HEK293 (cell line): ENCODE measurements around the gene CLTCL1.

Experiments used
- CTCF ChIA-PET: fragments of 350-600 bp; formaldehyde crosslinking; extraction: SDS; loops from one replicate; lab custom pipeline; 2021; ENCODE audit warnings: antibody characterized with exemption; lab: Yijun Ruan, JAX
- POLR2A ChIA-PET: fragments of 300-600 bp; formaldehyde crosslinking; extraction: SDS; loops from one replicate; lab custom pipeline; 2020; ENCODE audit warnings: antibody characterized with exemption, inconsistent platforms; lab: Yijun Ruan, JAX
- H3K27ac ChIP-seq: fragments of 200-500 bp; sonication (Bioruptor generic); 2 replicates; pipeline ENCODE4 v1.5.1; 2014; ENCODE audit warnings: low read depth, low read length, control low read depth, inconsistent platforms; ENCODE audit errors: extremely low read depth
- H3K36me3 ChIP-seq, 2 experiments: fragments of 200-500 bp in 1 of 2; sonication (Bioruptor generic) in 1 of 2; 1 replicate in 1 of 2; 2 replicates in 1 of 2; pipeline ENCODE4 v1.5.1; 2014 to 2017; ENCODE audit warnings: inconsistent platforms in 2 of 2, low read length in 2 of 2; ENCODE audit not compliant: control insufficient read depth in 2 of 2, insufficient read depth in 1 of 2
- H3K4me1 ChIP-seq: fragments of 200-500 bp; sonication (Bioruptor generic); 2 replicates; pipeline ENCODE4 v1.5.1; 2014; ENCODE audit warnings: mild to moderate bottlenecking, low read length, inconsistent platforms; ENCODE audit not compliant: control insufficient read depth, insufficient read depth
- H3K4me3 ChIP-seq: 2 replicates; pipeline ENCODE4 v1.5.1; 2011; ENCODE audit warnings: low read depth, mild to moderate bottlenecking, control low read depth, low read length, moderate library complexity
- H3K9me3 ChIP-seq: fragments of 200-500 bp; sonication (Bioruptor generic); 2 replicates; pipeline ENCODE4 v1.5.1; 2014; ENCODE audit warnings: low read depth, low read length, inconsistent platforms; ENCODE audit not compliant: control insufficient read depth, insufficient read depth
- BCL11A ChIP-seq: fragments of 450-650 bp; formaldehyde crosslinking; IDR thresholded peaks from 2 replicates; pipeline ENCODE4 v1.5.1; 2016; ENCODE audit warnings: low read depth, missing biosample characterization, missing genetic modification characterization
- GLI4 ChIP-seq: fragments of 450-650 bp; formaldehyde crosslinking; IDR thresholded peaks from 2 replicates; pipeline ENCODE4 v1.5.1; 2016; ENCODE audit warnings: missing biosample characterization, missing genetic modification characterization
- GLIS2 ChIP-seq: fragments of 450-650 bp; formaldehyde crosslinking; IDR thresholded peaks from 2 replicates; pipeline ENCODE4 v1.5.1; 2016; ENCODE audit warnings: missing biosample characterization, missing genetic modification characterization
- HOXA7 ChIP-seq: sonication (generic); formaldehyde crosslinking; IDR thresholded peaks from 2 replicates; pipeline ENCODE4 v1.8.1; 2022; ENCODE audit warnings: missing genetic modification reagents, borderline replicate concordance
- KLF1 ChIP-seq: fragments of 450-650 bp; formaldehyde crosslinking; IDR thresholded peaks from 2 replicates; pipeline ENCODE4 v1.5.1; 2016; ENCODE audit warnings: missing biosample characterization, missing genetic modification characterization
- KLF7 ChIP-seq: fragments of 450-650 bp; formaldehyde crosslinking; IDR thresholded peaks from 2 replicates; pipeline ENCODE4 v1.5.1; 2016; ENCODE audit warnings: missing biosample characterization, missing genetic modification characterization, borderline replicate concordance
- REPIN1 ChIP-seq: fragments of 450-650 bp; formaldehyde crosslinking; IDR thresholded peaks from 2 replicates; pipeline ENCODE4 v1.5.1; 2017; ENCODE audit warnings: missing biosample characterization, missing genetic modification characterization, low read depth
- SCRT1 ChIP-seq: fragments of 450-650 bp; formaldehyde crosslinking; IDR thresholded peaks from 2 replicates; pipeline ENCODE4 v1.5.1; 2016; ENCODE audit warnings: missing biosample characterization, missing genetic modification characterization, borderline replicate concordance
- SCRT2 ChIP-seq: fragments of 450-650 bp; formaldehyde crosslinking; IDR thresholded peaks from 2 replicates; pipeline ENCODE4 v1.5.1; 2016; ENCODE audit warnings: missing biosample characterization, missing genetic modification characterization
- YY1 ChIP-seq: fragments of 450-650 bp; formaldehyde crosslinking; IDR thresholded peaks from 2 replicates; pipeline ENCODE4 v1.5.1; 2018; ENCODE audit warnings: missing biosample characterization, missing genetic modification characterization
- ZFP69B ChIP-seq: fragments of 450-650 bp; formaldehyde crosslinking; IDR thresholded peaks from 2 replicates; pipeline ENCODE4 v1.5.1; 2016; ENCODE audit warnings: missing biosample characterization, missing genetic modification characterization
- ZNF112 ChIP-seq: fragments of 450-650 bp; formaldehyde crosslinking; IDR thresholded peaks from 2 replicates; pipeline ENCODE4 v1.5.0; 2017; ENCODE audit warnings: missing biosample characterization, missing genetic modification characterization
- ZNF133 ChIP-seq: fragments of 450-650 bp; formaldehyde crosslinking; IDR thresholded peaks from 2 replicates; pipeline ENCODE4 v1.5.1; 2016; ENCODE audit warnings: missing biosample characterization, missing genetic modification characterization
- ZNF140 ChIP-seq: fragments of 450-650 bp; formaldehyde crosslinking; IDR thresholded peaks from 2 replicates; pipeline ENCODE4 v1.5.1; 2016; ENCODE audit warnings: missing biosample characterization, missing genetic modification characterization
- ZNF155 ChIP-seq: fragments of 450-650 bp; formaldehyde crosslinking; IDR thresholded peaks from 2 replicates; pipeline ENCODE4 v1.5.1; 2016; ENCODE audit warnings: missing biosample characterization, missing genetic modification characterization
- ZNF19 ChIP-seq: fragments of 450-650 bp; formaldehyde crosslinking; IDR thresholded peaks from 2 replicates; pipeline ENCODE4; 2016; ENCODE audit warnings: missing biosample characterization, missing genetic modification characterization, low read depth
- ZNF324 ChIP-seq: fragments of 450-650 bp; formaldehyde crosslinking; IDR thresholded peaks from 2 replicates; pipeline ENCODE4 v1.5.1; 2016; ENCODE audit warnings: missing biosample characterization, missing genetic modification characterization
- ZNF341 ChIP-seq: fragments of 450-650 bp; formaldehyde crosslinking; IDR thresholded peaks from 2 replicates; pipeline ENCODE4; 2016; ENCODE audit warnings: low read depth, missing biosample characterization, missing genetic modification characterization
- ZNF404 ChIP-seq: fragments of 450-650 bp; formaldehyde crosslinking; IDR thresholded peaks from 2 replicates; pipeline ENCODE4 v1.5.1; 2017; ENCODE audit warnings: missing biosample characterization, missing genetic modification characterization
- ZNF416 ChIP-seq: fragments of 450-650 bp; formaldehyde crosslinking; IDR thresholded peaks from 2 replicates; pipeline ENCODE4 v1.5.1; 2016; ENCODE audit warnings: missing biosample characterization, missing genetic modification characterization
- ZNF426 ChIP-seq: fragments of 450-650 bp; formaldehyde crosslinking; IDR thresholded peaks from 2 replicates; pipeline ENCODE4 v1.5.1; 2017; ENCODE audit warnings: missing biosample characterization, missing genetic modification characterization, mild to moderate bottlenecking, inconsistent platforms, moderate library complexity
- ZNF501 ChIP-seq: fragments of 450-650 bp; formaldehyde crosslinking; IDR thresholded peaks from 2 replicates; pipeline ENCODE4 v1.5.1; 2016; ENCODE audit warnings: missing biosample characterization, missing genetic modification characterization
- ZNF585B ChIP-seq: fragments of 450-650 bp; formaldehyde crosslinking; IDR thresholded peaks from 2 replicates; pipeline ENCODE4 v1.5.1; 2016; ENCODE audit warnings: missing biosample characterization, missing genetic modification characterization
- ZNF623 ChIP-seq: fragments of 450-650 bp; formaldehyde crosslinking; IDR thresholded peaks from 2 replicates; pipeline ENCODE4 v1.5.1; 2016; ENCODE audit warnings: missing biosample characterization, missing genetic modification characterization
- ZNF664 ChIP-seq: fragments of 450-650 bp; formaldehyde crosslinking; IDR thresholded peaks from 2 replicates; pipeline ENCODE4 v1.5.1; 2016; ENCODE audit warnings: missing biosample characterization, missing genetic modification characterization
- ZNF677 ChIP-seq: fragments of 450-650 bp; IDR thresholded peaks from 2 replicates; pipeline ENCODE4 v1.5.0; 2018; ENCODE audit warnings: missing biosample characterization, mild to moderate bottlenecking, missing genetic modification characterization, moderate library complexity
- ZNF692 ChIP-seq: fragments of 450-650 bp; formaldehyde crosslinking; IDR thresholded peaks from 2 replicates; pipeline ENCODE4 v1.5.1; 2016; ENCODE audit warnings: missing biosample characterization, missing genetic modification characterization
- ZNF791 ChIP-seq: fragments of 450-650 bp; formaldehyde crosslinking; IDR thresholded peaks from 2 replicates; pipeline ENCODE4 v1.5.1; 2016; ENCODE audit warnings: missing biosample characterization, missing genetic modification characterization
- ZNF837 ChIP-seq: fragments of 450-650 bp; formaldehyde crosslinking; IDR thresholded peaks from 2 replicates; pipeline ENCODE4 v1.5.1; 2016; ENCODE audit warnings: missing biosample characterization, missing genetic modification characterization
- TF ChIP-seq, protein P1 (sequence below): fragments of 450-650 bp; formaldehyde crosslinking; IDR thresholded peaks from 2 replicates; pipeline ENCODE4 v1.5.1; 2016; ENCODE audit warnings: missing biosample characterization, missing genetic modification characterization
- TF ChIP-seq, protein P2 (sequence below): fragments of 450-650 bp; formaldehyde crosslinking; IDR thresholded peaks from 2 replicates; pipeline ENCODE4 v1.5.1; 2016; ENCODE audit warnings: missing biosample characterization, missing genetic modification characterization
- TF ChIP-seq, protein P3 (sequence below): fragments of 450-650 bp; formaldehyde crosslinking; IDR thresholded peaks from 2 replicates; pipeline ENCODE4 v1.5.1; 2016; ENCODE audit warnings: missing biosample characterization, missing genetic modification characterization
- TF ChIP-seq, protein P4 (sequence below): sonication (generic); formaldehyde crosslinking; IDR thresholded peaks from 2 replicates; pipeline ENCODE4 v1.8.1; 2022; ENCODE audit warnings: mild to moderate bottlenecking, moderate library complexity, missing genetic modification reagents

The CLTCL1 gene

DNA sequence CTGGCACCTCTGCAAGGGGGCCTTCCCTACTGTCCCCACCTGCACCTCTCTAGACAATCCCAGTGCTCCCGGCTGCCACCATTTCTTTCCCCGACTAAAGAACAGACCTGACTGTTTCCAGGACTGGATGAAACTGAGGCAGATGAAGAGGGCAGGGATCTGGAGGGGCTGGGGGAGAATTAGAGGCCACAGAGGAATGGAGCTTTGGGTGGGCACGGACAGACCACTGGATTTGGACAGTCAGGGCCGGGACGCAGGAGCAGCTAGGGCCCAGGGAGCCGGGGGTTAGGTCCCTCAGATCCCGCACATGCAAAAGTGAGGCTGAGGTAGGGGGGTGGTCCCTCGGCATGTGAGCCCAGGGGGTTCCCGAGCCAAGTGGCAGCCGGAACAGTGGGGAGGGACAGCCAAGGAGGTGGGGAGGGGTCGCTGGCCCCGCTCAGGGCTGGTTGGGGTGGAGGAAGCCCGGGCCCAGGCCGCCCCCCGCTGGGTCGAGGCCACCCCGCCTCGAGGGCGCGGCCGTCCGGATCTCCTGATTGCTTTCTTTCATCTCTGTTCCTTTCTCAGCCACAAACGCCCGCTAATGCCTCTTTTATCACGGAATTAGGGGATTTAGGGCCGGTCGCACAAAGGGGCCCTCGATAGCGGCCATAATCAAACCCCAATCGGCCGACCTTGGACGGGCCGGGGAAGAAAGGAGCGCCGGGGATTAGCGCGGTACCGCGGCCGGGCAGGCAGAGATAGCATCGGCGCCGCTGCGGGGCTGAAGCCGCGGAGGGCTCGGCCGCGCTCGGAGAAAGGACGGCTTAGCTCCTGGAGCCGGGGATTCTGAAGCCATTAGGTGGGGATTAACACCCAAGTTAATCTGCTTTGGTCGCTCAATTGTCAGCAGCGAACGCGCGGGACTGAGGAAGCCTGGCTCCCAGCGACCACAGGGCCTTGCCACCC, 122.2 kb downstream of the CLTCL1 start:
- POLR2A ChIA-PET = interaction anchor here (0.6 to 0.7 kb wide), 2 partner anchors 65 to 253 kb away, joined by 3 to 6 read pairs; no protein-coding TSS in a partner anchor
- no peak overlapping the region for H3K4me3 ChIP-seq
- H3K36me3 ChIP-seq = peaks cover 0 to 15% of the 10 kb centered on the region in 2 experiments; a peak in 1 of 3 replicates
- no peaks in the 10 kb centered on the region for H3K4me1 ChIP-seq
- H3K9me3 ChIP-seq = no peaks in the 10 kb centered on the region
- no peak overlapping the region for H3K27ac ChIP-seq
- CTCF ChIA-PET = interaction anchor here (0.7 to 1.5 kb wide), 5 partner anchors 10 to 261 kb away, joined by 3 to 5 read pairs (median 3); partner anchors contain the start of gene SLC25A1
- TF ChIP-seq YY1 (tag by site-specific recombination) (no peak), SCRT1 (no peak), ZNF416 (tag by site-specific recombination) (no peak), ZNF324 (tag by site-specific recombination) (no peak), ZNF133 (tag by site-specific recombination) (no peak), ZNF623 (tag by site-specific recombination) (0 out of 2 replicates have a peak, but pooled peaks have one; percentile 18), ZNF155 (no peak), ZNF837 (tag by site-specific recombination) (no peak), KLF7 (tag by site-specific recombination) (no peak), ZNF112 (tag by site-specific recombination) (no peak), ZNF677 (tag by site-specific recombination) (no peak), HOXA7 (CRISPR knock-in tag) (no peak), GLI4 (tag by site-specific recombination) (no peak), ZNF692 (tag by site-specific recombination) (no peak), BCL11A (tag by site-specific recombination) (no peak), ZNF140 (tag by site-specific recombination) (no peak), ZNF341 (tag by site-specific recombination) (no peak), REPIN1 (tag by site-specific recombination) (no peak), ZNF791 (tag by site-specific recombination) (no peak), ZNF585B (tag by site-specific recombination) (no peak), GLIS2 (tag by site-specific recombination) (0 out of 2 replicates have a peak, but pooled peaks have one; percentile 25), ZNF19 (no peak), ZNF664 (tag by site-specific recombination) (no peak), KLF1 (tag by site-specific recombination) (peak; percentile 42), ZNF404 (no peak), ZNF426 (tag by site-specific recombination) (no peak), SCRT2 (no peak), ZFP69B (tag by site-specific recombination) (no peak), ZNF501 (tag by site-specific recombination) (no peak)
- TF ChIP-seq, protein P1, sequence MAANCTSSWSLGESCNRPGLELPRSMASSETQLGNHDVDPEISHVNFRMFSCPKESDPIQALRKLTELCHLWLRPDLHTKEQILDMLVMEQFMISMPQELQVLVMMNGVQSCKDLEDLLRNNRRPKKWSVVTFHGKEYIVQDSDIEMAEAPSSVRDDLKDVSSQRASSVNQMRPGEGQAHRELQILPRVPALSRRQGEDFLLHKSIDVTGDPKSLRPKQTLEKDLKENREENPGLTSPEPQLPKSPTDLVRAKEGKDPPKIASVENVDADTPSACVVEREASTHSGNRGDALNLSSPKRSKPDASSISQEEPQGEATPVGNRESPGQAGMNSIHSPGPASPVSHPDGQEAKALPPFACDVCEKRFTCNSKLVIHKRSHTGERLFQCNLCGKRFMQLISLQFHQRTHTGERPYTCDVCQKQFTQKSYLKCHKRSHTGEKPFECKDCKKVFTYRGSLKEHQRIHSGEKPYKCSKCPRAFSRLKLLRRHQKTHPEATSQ (tag by site-specific recombination) = no peak
- TF ChIP-seq, protein P2, sequence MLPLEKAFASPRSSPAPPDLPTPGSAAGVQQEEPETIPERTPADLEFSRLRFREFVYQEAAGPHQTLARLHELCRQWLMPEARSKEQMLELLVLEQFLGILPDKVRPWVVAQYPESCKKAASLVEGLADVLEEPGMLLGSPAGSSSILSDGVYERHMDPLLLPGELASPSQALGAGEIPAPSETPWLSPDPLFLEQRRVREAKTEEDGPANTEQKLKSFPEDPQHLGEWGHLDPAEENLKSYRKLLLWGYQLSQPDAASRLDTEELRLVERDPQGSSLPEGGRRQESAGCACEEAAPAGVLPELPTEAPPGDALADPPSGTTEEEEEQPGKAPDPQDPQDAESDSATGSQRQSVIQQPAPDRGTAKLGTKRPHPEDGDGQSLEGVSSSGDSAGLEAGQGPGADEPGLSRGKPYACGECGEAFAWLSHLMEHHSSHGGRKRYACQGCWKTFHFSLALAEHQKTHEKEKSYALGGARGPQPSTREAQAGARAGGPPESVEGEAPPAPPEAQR (tag by site-specific recombination) = no peak
- TF ChIP-seq, protein P3, sequence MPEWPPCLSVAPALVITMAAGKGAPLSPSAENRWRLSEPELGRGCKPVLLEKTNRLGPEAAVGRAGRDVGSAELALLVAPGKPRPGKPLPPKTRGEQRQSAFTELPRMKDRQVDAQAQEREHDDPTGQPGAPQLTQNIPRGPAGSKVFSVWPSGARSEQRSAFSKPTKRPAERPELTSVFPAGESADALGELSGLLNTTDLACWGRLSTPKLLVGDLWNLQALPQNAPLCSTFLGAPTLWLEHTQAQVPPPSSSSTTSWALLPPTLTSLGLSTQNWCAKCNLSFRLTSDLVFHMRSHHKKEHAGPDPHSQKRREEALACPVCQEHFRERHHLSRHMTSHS = no peak
- TF ChIP-seq, protein P4, sequence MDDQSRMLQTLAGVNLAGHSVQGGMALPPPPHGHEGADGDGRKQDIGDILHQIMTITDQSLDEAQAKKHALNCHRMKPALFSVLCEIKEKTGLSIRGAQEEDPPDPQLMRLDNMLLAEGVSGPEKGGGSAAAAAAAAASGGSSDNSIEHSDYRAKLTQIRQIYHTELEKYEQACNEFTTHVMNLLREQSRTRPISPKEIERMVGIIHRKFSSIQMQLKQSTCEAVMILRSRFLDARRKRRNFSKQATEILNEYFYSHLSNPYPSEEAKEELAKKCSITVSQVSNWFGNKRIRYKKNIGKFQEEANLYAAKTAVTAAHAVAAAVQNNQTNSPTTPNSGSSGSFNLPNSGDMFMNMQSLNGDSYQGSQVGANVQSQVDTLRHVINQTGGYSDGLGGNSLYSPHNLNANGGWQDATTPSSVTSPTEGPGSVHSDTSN (CRISPR knock-in tag) = no peak
